ENCODE measurements around the gene LGMN. TPM values are rescaled to one million over a fixed set of nuclear protein-coding genes. Genes with fewer than 3 reads are reported as not detected.

Gene LGMN
- polyA plus RNA-seq, 1 of the 3 experiments (the other 2 are of a cell fraction), result 76.3 TPM

DNA sequence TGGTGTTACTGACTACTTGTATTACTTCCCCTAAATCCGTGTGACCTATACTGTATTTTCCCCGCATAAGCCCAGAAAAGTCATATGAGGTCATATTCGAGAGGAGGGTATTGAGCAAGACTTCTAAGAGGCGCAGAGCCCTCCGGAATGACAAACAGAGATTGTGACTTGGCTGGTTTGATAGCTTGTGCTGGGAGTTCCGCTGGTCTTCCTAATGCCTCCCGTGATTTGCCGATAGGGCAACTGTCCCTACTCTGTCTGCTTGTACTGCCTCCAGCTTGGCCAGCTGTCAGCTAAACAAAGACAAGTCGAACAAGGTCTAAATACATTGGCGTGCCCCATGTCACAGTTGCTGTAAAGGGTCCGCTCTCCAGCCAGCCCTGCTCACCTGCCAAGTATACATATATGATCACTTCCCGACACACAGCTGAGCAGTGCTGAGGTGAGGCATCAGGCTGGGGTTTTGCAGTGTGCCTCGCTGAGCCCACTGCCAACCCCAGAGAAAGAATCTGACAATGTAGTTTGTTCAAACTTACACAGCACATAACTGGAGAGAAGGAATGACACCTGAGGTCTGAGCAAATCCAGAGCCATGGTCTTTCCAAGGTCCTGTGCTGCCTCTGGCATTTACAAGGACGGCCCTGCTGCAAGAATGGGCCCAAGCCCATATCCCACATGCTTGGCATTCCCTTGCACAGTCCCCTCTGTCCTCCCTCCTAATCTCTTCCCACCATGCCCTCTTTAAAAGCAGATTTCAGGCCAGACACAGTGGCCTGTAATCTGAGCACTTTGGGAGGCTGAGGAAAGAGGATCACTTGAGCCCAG is 23.7 kb downstream of the LGMN start:
- Histone ChIP-seq H3K79me2 (ENCODE audit: insufficient read depth) (no peaks in the 10 kb centered on the region), H3K27me3 (ENCODE audit: insufficient read depth) (no peaks in the 10 kb centered on the region), H4K20me1 (ENCODE audit: insufficient read depth) (no peaks in the 10 kb centered on the region), H3K9me2 (no peaks in the 10 kb centered on the region), H3K9ac (no peak overlapping the region), H3K4me3 (ENCODE audit: low read depth in 2 of 2, low read length in 1 of 2) (no peak overlapping the region), H3K9me3 (no peaks in the 10 kb centered on the region), H3K4me2 (no peak overlapping the region), H2AFZ (ENCODE audit: low read depth) (no peak overlapping the region), H3K27ac (ENCODE audit: low read depth in 2 of 2, low read length in 1 of 2) (no peak overlapping the region), H3K36me3 (replicated peaks in 1 of 2; ENCODE audit: control insufficient read depth in 1 of 2, insufficient read depth in 2 of 2, low read length in 1 of 2) (peaks cover 0 to 4% of the 10 kb centered on the region in 2 experiments), H3F3A (replicated peaks; ENCODE audit: insufficient read depth) (peaks cover 2% of the 10 kb centered on the region), H3K4me1 (ENCODE audit: control insufficient read depth in 1 of 2, insufficient read depth in 2 of 2, low read depth in 1 of 2, low read length in 1 of 2) (no peaks in the 10 kb centered on the region)
- no peak for DNase-seq
- 96% methylated on average over 9 of the region's 14 CpGs for WGBS (ENCODE audit: low lambda C conversion rate)
- CTCF ChIA-PET, result interaction anchor here (1.1 to 2.7 kb wide), 3 partner anchors 10 to 38 kb away, joined by 3 to 10 read pairs (median 4); no protein-coding TSS in a partner anchor
- TF ChIP-seq YY1 (IDR thresholded peaks at IDR 0.05; ENCODE audit: low read depth), result no peak
- TF ChIP-seq RCOR1 (IDR thresholded peaks at IDR 0.05; ENCODE audit: low read length), result no peak
- no peak for TF ChIP-seq GATA2 (CRISPR knock-in tag; IDR thresholded peaks at IDR 0.05)
- TF ChIP-seq, protein P1, sequence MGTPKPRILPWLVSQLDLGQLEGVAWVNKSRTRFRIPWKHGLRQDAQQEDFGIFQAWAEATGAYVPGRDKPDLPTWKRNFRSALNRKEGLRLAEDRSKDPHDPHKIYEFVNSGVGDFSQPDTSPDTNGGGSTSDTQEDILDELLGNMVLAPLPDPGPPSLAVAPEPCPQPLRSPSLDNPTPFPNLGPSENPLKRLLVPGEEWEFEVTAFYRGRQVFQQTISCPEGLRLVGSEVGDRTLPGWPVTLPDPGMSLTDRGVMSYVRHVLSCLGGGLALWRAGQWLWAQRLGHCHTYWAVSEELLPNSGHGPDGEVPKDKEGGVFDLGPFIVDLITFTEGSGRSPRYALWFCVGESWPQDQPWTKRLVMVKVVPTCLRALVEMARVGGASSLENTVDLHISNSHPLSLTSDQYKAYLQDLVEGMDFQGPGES (IDR thresholded peaks at IDR 0.05; ENCODE audit: low read depth, low read length), result no peak
- TF ChIP-seq JUND (IDR thresholded peaks at IDR 0.05), result no peak
- no peak for TF ChIP-seq RAD21 (IDR thresholded peaks at IDR 0.05; ENCODE audit: low read length)
- no peak for TF ChIP-seq RXRA (IDR thresholded peaks at IDR 0.05; ENCODE audit: borderline replicate concordance, low read depth)
- no peak for TF ChIP-seq EP300 (IDR thresholded peaks at IDR 0.05; ENCODE audit: borderline replicate concordance in 1 of 2, low read depth in 1 of 2, low read length in 1 of 2)
- POLR2A ChIA-PET, result no interaction called here

DNA sequence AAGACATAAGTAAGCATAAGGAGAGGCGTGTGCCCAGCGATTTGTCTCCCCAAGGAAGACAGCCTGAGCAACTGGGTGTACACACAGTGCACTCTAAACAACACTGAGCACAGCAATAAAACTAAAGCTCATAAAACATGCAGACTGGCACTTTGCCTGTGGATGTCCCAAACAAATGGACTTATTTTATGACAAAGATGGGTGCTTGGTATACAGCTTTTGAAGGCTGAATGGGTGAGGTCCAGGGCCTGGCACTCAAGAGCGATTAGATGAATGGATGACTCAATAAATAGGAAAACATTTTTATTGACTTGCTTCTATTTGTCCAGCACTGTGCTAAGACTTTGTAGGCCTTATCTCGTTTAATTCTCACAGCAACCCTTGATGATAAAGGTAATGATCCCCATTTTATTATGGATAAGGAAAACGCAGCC is 28.5 kb downstream of the LGMN start:
- H3K4me3 ChIP-seq (ENCODE audit: low read depth in 2 of 2, low read length in 1 of 2), result no peak overlapping the region
- ChIA-PET POLR2A (interaction anchor here (0.6 kb wide), 1 partner anchor 29 kb away, joined by 4 read pairs; no protein-coding TSS in a partner anchor), CTCF (interaction anchor here (1.5 kb wide), 1 partner anchor 30 kb away, joined by 3 read pairs; no protein-coding TSS in a partner anchor)
- H3K36me3 ChIP-seq (replicated peaks in 1 of 2; ENCODE audit: control insufficient read depth in 1 of 2, insufficient read depth in 2 of 2, low read length in 1 of 2), result peaks cover 0 to 4% of the 10 kb centered on the region in 2 experiments
- no peak overlapping the region for H3K9ac ChIP-seq
- H4K20me1 ChIP-seq (ENCODE audit: insufficient read depth), result no peaks in the 10 kb centered on the region
- H3K79me2 ChIP-seq (ENCODE audit: insufficient read depth), result no peaks in the 10 kb centered on the region
- DNase-seq, result no peak
- no peaks in the 10 kb centered on the region for H3K4me1 ChIP-seq (ENCODE audit: control insufficient read depth in 1 of 2, insufficient read depth in 2 of 2, low read depth in 1 of 2, low read length in 1 of 2)
- no peak overlapping the region for H3K4me2 ChIP-seq
- no peak for TF ChIP-seq SIN3A (IDR thresholded peaks at IDR 0.05; ENCODE audit: borderline replicate concordance, low read depth, low read length)
- TF ChIP-seq YY1 (IDR thresholded peaks at IDR 0.05; ENCODE audit: low read depth), result no peak
- TF ChIP-seq MEF2A (IDR thresholded peaks at IDR 0.05; ENCODE audit: borderline replicate concordance, low read depth), result no peak
- TF ChIP-seq, protein P2, sequence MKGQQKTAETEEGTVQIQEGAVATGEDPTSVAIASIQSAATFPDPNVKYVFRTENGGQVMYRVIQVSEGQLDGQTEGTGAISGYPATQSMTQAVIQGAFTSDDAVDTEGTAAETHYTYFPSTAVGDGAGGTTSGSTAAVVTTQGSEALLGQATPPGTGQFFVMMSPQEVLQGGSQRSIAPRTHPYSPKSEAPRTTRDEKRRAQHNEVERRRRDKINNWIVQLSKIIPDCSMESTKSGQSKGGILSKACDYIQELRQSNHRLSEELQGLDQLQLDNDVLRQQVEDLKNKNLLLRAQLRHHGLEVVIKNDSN (IDR thresholded peaks at IDR 0.05; ENCODE audit: borderline replicate concordance, low read depth), result no peak
- no peak for TF ChIP-seq FOSL2 (IDR thresholded peaks at IDR 0.05; ENCODE audit: borderline replicate concordance, low read depth)
- TF ChIP-seq EZH2phosphoT487 (IDR thresholded peaks at IDR 0.05; ENCODE audit: borderline replicate concordance, low read depth), result no peak
- TF ChIP-seq, protein P1 (IDR thresholded peaks at IDR 0.05; ENCODE audit: low read depth, low read length), result no peak
- no peak for TF ChIP-seq TEAD4 (IDR thresholded peaks at IDR 0.05; ENCODE audit: borderline replicate concordance, insufficient read depth)
- no peak for TF ChIP-seq CHD2 (IDR thresholded peaks at IDR 0.05; ENCODE audit: low read length, partially characterized antibody)
- no peak for TF ChIP-seq SMC3 (IDR thresholded peaks at IDR 0.05; ENCODE audit: low read depth, low read length)
- TF ChIP-seq EP300 (IDR thresholded peaks at IDR 0.05; ENCODE audit: borderline replicate concordance in 1 of 2, low read depth in 1 of 2, low read length in 1 of 2), result no peak
- TF ChIP-seq MXI1 (IDR thresholded peaks at IDR 0.05; ENCODE audit: low read depth, low read length), result no peak
- no peak for TF ChIP-seq JUND (IDR thresholded peaks at IDR 0.05)
- TF ChIP-seq, protein P3, sequence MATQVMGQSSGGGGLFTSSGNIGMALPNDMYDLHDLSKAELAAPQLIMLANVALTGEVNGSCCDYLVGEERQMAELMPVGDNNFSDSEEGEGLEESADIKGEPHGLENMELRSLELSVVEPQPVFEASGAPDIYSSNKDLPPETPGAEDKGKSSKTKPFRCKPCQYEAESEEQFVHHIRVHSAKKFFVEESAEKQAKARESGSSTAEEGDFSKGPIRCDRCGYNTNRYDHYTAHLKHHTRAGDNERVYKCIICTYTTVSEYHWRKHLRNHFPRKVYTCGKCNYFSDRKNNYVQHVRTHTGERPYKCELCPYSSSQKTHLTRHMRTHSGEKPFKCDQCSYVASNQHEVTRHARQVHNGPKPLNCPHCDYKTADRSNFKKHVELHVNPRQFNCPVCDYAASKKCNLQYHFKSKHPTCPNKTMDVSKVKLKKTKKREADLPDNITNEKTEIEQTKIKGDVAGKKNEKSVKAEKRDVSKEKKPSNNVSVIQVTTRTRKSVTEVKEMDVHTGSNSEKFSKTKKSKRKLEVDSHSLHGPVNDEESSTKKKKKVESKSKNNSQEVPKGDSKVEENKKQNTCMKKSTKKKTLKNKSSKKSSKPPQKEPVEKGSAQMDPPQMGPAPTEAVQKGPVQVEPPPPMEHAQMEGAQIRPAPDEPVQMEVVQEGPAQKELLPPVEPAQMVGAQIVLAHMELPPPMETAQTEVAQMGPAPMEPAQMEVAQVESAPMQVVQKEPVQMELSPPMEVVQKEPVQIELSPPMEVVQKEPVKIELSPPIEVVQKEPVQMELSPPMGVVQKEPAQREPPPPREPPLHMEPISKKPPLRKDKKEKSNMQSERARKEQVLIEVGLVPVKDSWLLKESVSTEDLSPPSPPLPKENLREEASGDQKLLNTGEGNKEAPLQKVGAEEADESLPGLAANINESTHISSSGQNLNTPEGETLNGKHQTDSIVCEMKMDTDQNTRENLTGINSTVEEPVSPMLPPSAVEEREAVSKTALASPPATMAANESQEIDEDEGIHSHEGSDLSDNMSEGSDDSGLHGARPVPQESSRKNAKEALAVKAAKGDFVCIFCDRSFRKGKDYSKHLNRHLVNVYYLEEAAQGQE (IDR thresholded peaks at IDR 0.05; ENCODE audit: low read depth, low read length), result no peak
- no peak overlapping the region for H3K27ac ChIP-seq (ENCODE audit: low read depth in 2 of 2, low read length in 1 of 2)
- no peaks in the 10 kb centered on the region for H3K9me2 ChIP-seq
- no peaks in the 10 kb centered on the region for H3F3A ChIP-seq (replicated peaks; ENCODE audit: insufficient read depth)
- no peak overlapping the region for H2AFZ ChIP-seq (ENCODE audit: low read depth)
- H3K9me3 ChIP-seq, result no peaks in the 10 kb centered on the region
- 87% methylated on average over 5 of the region's 5 CpGs for WGBS (ENCODE audit: low lambda C conversion rate)
- H3K27me3 ChIP-seq (ENCODE audit: insufficient read depth), result no peaks in the 10 kb centered on the region
